Breast epithelium (tissue), 3 donors: ENCODE measurements around the gene OMA1.

ENCODE experiments used
- POLR2AphosphoS5 ChIP-seq, 3 donors: sonication (generic); formaldehyde crosslinking; IDR thresholded peaks; one replicate each; pipeline ENCODE4 v1.6.1; 2017; ENCODE audit warnings: antibody characterized with exemption in 3 of 3
- TF ChIP-seq, protein P1 (sequence below), 3 donors: fragments of 450-650 bp; IDR thresholded peaks; one replicate each; pipeline ENCODE4 v1.5.1; 2016 to 2017; ENCODE audit warnings: antibody characterized with exemption in 3 of 3, mild to moderate bottlenecking in 3 of 3, moderate library complexity in 3 of 3

DNA sequence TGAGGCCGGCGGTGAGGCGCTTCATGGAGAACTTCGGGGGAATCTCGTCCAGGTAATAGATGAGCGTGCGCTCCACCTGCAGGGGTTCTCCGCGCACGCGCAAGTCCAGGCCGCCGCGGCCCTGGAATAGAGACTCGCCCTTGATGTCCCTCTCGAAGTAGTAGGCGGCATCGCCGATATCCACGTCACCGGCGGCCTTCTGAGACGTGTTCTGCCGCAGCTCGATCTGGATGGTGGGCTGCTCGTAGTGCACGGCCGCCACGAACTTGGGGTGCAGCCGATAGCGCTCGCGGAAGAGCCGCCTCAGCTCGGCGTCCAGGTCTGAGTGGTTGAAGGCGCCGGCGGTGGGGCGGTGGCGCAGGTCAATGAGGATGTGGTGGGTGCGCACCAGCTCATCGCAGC is 29.8 kb upstream of the OMA1 start:
- TF ChIP-seq, protein P1, sequence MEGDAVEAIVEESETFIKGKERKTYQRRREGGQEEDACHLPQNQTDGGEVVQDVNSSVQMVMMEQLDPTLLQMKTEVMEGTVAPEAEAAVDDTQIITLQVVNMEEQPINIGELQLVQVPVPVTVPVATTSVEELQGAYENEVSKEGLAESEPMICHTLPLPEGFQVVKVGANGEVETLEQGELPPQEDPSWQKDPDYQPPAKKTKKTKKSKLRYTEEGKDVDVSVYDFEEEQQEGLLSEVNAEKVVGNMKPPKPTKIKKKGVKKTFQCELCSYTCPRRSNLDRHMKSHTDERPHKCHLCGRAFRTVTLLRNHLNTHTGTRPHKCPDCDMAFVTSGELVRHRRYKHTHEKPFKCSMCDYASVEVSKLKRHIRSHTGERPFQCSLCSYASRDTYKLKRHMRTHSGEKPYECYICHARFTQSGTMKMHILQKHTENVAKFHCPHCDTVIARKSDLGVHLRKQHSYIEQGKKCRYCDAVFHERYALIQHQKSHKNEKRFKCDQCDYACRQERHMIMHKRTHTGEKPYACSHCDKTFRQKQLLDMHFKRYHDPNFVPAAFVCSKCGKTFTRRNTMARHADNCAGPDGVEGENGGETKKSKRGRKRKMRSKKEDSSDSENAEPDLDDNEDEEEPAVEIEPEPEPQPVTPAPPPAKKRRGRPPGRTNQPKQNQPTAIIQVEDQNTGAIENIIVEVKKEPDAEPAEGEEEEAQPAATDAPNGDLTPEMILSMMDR (IDR thresholded peaks at IDR 0.05), result no peak
- TF ChIP-seq POLR2AphosphoS5 (IDR thresholded peaks at IDR 0.05), result peak; percentile 36 to 49 (median 42)
